Measurements from ENCODE around the gene C12orf76. TPM values are rescaled to one million over a fixed set of nuclear protein-coding genes. Genes with fewer than 3 reads are reported as not detected.
A peak's percentile ranks its signal among the peaks of the same experiment; 100 is the strongest.

C12orf76 gene
- total and polyA plus RNA-seq, 2 experiments from 2014 or later = 14.3 to 14.5 TPM

DNA sequence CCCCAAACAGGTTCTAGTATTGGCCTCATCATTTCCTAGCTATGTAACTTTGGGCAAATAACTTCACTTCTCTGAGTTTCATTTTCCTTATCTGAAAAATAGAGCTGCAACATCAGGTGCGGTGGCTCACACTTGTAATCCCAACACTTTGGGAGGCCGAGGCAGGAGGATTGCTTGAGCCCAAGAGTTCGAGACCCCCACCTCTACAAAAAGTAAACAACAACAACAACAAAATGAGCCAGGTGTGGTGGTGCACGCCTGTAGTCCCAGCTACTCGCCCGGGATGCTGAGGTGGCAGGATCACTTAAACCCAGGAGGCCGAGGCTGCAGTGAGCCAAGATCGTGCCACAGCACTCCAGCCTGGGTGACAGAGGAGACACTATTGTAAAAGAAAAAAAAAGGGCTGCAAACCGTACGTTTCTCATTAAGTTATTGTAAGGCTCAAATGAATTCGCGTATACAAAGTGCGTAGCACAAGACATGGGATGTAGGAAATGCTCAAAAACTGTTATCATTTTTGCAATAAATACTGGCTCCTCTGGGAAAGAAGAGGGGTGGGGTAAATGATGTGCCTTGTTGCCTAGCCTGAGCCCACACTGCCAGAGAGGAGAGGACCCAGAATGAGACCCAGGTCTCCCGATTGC lies 903 bp downstream of the C12orf76 start:
- Histone ChIP-seq H3K4me3 (peak overlapping the region; percentile 96), H3K27me3 (ENCODE audit: insufficient read depth) (no peaks in the 10 kb centered on the region), H3K9me2 (ENCODE audit: insufficient read depth) (no peaks in the 10 kb centered on the region), H3K79me2 (replicated peaks; ENCODE audit: insufficient read depth) (peaks cover 19% of the 10 kb centered on the region), H3K4me1 (ENCODE audit: insufficient read depth) (peaks cover 5% of the 10 kb centered on the region; the same call in 1 of the 2 replicates), H3K36me3 (ENCODE audit: insufficient read depth) (no peaks in the 10 kb centered on the region), H3K27ac (ENCODE audit: low read depth) (no peak overlapping the region), H2AFZ (0 out of 2 replicates have a peak overlapping the region, but pooled peaks have one; percentile 96), H4K20me1 (replicated peaks; ENCODE audit: insufficient read depth) (peaks cover 7% of the 10 kb centered on the region; the same call in 1 of the 2 replicates), H3F3A (replicated peaks; ENCODE audit: low read depth) (0 out of 2 replicates have a peak, but pooled peaks cover 6% of the 10 kb centered on the region), H3K4me2 (peak overlapping the region; percentile 98)
- peaks cover 9% of the 10 kb centered on the region; the same call in 2 of the 3 replicates for H3K4me1 Mint-ChIP-seq
- H3K4me3 Mint-ChIP-seq = peak overlapping the region; percentile 87
- DNase-seq (ENCODE audit: low spot score) (no peak), ATAC-seq (no peak)
- peaks cover under 1% of the 10 kb centered on the region; the same call in 1 of the 3 replicates for H3K36me3 Mint-ChIP-seq (ENCODE audit: low read depth)
- peaks cover 5% of the 10 kb centered on the region for H3K27me3 Mint-ChIP-seq (ENCODE audit: insufficient read depth, low read depth, poor library complexity)
- H3K27ac Mint-ChIP-seq = peak overlapping the region; percentile 8; the same call in 1 of the 2 replicates
- H3K9me3 Mint-ChIP-seq = no peaks in the 10 kb centered on the region
- TF ChIP-seq CREB1 (CRISPR knock-in tag; IDR thresholded peaks at IDR 0.05; ENCODE audit: low read depth) (no peak), ZNF331 (CRISPR knock-in tag; IDR thresholded peaks at IDR 0.05; ENCODE audit: low read depth) (no peak)

DNA sequence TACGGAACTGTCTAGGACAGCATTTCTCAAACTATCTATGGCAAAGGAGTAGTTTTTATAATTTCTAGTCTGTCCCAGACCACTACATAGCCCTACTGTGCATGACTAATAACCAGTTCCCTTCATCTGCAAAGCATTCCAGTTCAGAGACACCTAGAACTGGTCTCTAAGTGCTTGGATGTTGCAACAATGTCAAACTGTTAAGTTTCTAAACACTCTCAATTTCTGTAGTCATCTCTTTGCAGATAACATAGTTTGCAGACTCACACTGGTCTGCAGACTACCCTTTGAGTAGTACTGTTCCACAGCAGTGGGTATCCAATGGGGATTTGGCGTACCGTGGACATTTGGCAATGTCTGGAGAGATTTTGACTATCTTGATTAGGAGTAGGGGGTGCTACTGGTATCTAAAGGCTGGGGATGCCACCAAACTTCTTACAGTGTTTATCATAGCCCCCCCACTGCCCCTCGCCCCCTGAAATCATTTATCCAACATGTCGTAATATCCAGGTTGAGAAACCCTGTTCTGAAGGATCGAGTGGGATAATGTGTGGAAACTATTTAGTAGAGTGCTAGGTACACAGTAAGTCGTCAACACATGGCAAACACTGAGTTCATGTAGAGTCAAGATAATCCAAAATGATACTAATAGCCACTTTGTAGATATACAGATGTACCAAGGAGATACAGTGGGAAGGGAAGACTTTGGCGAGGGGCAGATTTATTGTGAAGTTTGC lies 1.7 kb downstream of the C12orf76 start:
- no peaks in the 10 kb centered on the region for H3K36me3 ChIP-seq (ENCODE audit: insufficient read depth)
- peak overlapping the region; percentile 87 for H3K4me3 Mint-ChIP-seq
- H2AFZ ChIP-seq = no peak overlapping the region
- no peak overlapping the region for H3K27ac Mint-ChIP-seq
- no peaks in the 10 kb centered on the region for H3K9me2 ChIP-seq (ENCODE audit: insufficient read depth)
- no peaks in the 10 kb centered on the region for H3K27me3 ChIP-seq (ENCODE audit: insufficient read depth)
- no peaks in the 10 kb centered on the region for H3K9me3 Mint-ChIP-seq
- DNase-seq (ENCODE audit: low spot score) = no peak
- peaks cover 5% of the 10 kb centered on the region for H3K27me3 Mint-ChIP-seq (ENCODE audit: insufficient read depth, low read depth, poor library complexity)
- peaks cover 9% of the 10 kb centered on the region; the same call in 2 of the 3 replicates for H3K4me1 Mint-ChIP-seq
- peaks cover 7% of the 10 kb centered on the region; the same call in 1 of the 2 replicates for H4K20me1 ChIP-seq (replicated peaks; ENCODE audit: insufficient read depth)
- H3K79me2 ChIP-seq (replicated peaks; ENCODE audit: insufficient read depth) = peaks cover 19% of the 10 kb centered on the region
- H3K4me2 ChIP-seq = no peak overlapping the region
- no peak for ATAC-seq
- no peak overlapping the region for H3K27ac ChIP-seq (ENCODE audit: low read depth)
- peaks cover 5% of the 10 kb centered on the region; the same call in 1 of the 2 replicates for H3K4me1 ChIP-seq (ENCODE audit: insufficient read depth)
- H3K36me3 Mint-ChIP-seq (ENCODE audit: low read depth) = peaks cover 4% of the 10 kb centered on the region; the same call in 2 of the 3 replicates
- 0 out of 2 replicates have a peak, but pooled peaks cover 6% of the 10 kb centered on the region for H3F3A ChIP-seq (replicated peaks; ENCODE audit: low read depth)
- H3K4me3 ChIP-seq = no peak overlapping the region
- TF ChIP-seq, protein P1, sequence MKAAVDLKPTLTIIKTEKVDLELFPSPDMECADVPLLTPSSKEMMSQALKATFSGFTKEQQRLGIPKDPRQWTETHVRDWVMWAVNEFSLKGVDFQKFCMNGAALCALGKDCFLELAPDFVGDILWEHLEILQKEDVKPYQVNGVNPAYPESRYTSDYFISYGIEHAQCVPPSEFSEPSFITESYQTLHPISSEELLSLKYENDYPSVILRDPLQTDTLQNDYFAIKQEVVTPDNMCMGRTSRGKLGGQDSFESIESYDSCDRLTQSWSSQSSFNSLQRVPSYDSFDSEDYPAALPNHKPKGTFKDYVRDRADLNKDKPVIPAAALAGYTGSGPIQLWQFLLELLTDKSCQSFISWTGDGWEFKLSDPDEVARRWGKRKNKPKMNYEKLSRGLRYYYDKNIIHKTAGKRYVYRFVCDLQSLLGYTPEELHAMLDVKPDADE (IDR thresholded peaks at IDR 0.05) = no peak
- TF ChIP-seq, protein P2, sequence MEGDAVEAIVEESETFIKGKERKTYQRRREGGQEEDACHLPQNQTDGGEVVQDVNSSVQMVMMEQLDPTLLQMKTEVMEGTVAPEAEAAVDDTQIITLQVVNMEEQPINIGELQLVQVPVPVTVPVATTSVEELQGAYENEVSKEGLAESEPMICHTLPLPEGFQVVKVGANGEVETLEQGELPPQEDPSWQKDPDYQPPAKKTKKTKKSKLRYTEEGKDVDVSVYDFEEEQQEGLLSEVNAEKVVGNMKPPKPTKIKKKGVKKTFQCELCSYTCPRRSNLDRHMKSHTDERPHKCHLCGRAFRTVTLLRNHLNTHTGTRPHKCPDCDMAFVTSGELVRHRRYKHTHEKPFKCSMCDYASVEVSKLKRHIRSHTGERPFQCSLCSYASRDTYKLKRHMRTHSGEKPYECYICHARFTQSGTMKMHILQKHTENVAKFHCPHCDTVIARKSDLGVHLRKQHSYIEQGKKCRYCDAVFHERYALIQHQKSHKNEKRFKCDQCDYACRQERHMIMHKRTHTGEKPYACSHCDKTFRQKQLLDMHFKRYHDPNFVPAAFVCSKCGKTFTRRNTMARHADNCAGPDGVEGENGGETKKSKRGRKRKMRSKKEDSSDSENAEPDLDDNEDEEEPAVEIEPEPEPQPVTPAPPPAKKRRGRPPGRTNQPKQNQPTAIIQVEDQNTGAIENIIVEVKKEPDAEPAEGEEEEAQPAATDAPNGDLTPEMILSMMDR (conservative IDR thresholded peaks at IDR 0.05; ENCODE audit: low read depth in 2 of 2) = no peak
- TF ChIP-seq ZNF114 (CRISPR knock-in tag; IDR thresholded peaks at IDR 0.05) = no peak
- no peak for TF ChIP-seq JUNB (IDR thresholded peaks at IDR 0.05; ENCODE audit: unreplicated experiment)
- TF ChIP-seq, protein P3, sequence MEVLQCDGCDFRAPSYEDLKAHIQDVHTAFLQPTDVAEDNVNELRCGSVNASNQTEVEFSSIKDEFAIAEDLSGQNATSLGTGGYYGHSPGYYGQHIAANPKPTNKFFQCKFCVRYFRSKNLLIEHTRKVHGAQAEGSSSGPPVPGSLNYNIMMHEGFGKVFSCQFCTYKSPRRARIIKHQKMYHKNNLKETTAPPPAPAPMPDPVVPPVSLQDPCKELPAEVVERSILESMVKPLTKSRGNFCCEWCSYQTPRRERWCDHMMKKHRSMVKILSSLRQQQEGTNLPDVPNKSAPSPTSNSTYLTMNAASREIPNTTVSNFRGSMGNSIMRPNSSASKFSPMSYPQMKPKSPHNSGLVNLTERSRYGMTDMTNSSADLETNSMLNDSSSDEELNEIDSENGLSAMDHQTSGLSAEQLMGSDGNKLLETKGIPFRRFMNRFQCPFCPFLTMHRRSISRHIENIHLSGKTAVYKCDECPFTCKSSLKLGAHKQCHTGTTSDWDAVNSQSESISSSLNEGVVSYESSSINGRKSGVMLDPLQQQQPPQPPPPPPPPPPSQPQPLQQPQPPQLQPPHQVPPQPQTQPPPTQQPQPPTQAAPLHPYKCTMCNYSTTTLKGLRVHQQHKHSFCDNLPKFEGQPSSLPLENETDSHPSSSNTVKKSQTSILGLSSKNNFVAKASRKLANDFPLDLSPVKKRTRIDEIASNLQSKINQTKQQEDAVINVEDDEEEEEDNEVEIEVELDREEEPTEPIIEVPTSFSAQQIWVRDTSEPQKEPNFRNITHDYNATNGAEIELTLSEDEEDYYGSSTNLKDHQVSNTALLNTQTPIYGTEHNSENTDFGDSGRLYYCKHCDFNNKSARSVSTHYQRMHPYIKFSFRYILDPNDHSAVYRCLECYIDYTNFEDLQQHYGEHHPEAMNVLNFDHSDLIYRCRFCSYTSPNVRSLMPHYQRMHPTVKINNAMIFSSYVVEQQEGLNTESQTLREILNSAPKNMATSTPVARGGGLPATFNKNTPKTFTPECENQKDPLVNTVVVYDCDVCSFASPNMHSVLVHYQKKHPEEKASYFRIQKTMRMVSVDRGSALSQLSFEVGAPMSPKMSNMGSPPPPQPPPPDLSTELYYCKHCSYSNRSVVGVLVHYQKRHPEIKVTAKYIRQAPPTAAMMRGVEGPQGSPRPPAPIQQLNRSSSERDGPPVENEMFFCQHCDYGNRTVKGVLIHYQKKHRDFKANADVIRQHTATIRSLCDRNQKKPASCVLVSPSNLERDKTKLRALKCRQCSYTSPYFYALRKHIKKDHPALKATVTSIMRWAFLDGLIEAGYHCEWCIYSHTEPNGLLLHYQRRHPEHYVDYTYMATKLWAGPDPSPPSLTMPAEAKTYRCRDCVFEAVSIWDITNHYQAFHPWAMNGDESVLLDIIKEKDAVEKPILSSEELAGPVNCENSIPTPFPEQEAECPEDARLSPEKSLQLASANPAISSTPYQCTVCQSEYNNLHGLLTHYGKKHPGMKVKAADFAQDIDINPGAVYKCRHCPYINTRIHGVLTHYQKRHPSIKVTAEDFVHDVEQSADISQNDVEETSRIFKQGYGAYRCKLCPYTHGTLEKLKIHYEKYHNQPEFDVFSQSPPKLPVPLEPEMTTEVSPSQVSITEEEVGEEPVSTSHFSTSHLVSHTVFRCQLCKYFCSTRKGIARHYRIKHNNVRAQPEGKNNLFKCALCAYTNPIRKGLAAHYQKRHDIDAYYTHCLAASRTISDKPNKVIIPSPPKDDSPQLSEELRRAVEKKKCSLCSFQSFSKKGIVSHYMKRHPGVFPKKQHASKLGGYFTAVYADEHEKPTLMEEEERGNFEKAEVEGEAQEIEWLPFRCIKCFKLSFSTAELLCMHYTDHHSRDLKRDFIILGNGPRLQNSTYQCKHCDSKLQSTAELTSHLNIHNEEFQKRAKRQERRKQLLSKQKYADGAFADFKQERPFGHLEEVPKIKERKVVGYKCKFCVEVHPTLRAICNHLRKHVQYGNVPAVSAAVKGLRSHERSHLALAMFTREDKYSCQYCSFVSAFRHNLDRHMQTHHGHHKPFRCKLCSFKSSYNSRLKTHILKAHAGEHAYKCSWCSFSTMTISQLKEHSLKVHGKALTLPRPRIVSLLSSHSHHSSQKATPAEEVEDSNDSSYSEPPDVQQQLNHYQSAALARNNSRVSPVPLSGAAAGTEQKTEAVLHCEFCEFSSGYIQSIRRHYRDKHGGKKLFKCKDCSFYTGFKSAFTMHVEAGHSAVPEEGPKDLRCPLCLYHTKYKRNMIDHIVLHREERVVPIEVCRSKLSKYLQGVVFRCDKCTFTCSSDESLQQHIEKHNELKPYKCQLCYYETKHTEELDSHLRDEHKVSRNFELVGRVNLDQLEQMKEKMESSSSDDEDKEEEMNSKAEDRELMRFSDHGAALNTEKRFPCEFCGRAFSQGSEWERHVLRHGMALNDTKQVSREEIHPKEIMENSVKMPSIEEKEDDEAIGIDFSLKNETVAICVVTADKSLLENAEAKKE (CRISPR knock-in tag; IDR thresholded peaks at IDR 0.05) = no peak
- no peak for TF ChIP-seq EZH2phosphoT487 (IDR thresholded peaks at IDR 0.05; ENCODE audit: unreplicated experiment)
- no peak for TF ChIP-seq EZH2 (IDR thresholded peaks at IDR 0.05; ENCODE audit: low read depth, unreplicated experiment)
- no peak for TF ChIP-seq STAT1 (IDR thresholded peaks at IDR 0.05; ENCODE audit: unreplicated experiment)
- no peak for TF ChIP-seq NANOG (IDR thresholded peaks at IDR 0.05; ENCODE audit: borderline replicate concordance)

All from GM23338 (cell line).